ENCODE data around the gene RAB8B.
A peak's percentile ranks its signal among the peaks of the same experiment; 100 is the strongest.

The RAB8B gene

DNA sequence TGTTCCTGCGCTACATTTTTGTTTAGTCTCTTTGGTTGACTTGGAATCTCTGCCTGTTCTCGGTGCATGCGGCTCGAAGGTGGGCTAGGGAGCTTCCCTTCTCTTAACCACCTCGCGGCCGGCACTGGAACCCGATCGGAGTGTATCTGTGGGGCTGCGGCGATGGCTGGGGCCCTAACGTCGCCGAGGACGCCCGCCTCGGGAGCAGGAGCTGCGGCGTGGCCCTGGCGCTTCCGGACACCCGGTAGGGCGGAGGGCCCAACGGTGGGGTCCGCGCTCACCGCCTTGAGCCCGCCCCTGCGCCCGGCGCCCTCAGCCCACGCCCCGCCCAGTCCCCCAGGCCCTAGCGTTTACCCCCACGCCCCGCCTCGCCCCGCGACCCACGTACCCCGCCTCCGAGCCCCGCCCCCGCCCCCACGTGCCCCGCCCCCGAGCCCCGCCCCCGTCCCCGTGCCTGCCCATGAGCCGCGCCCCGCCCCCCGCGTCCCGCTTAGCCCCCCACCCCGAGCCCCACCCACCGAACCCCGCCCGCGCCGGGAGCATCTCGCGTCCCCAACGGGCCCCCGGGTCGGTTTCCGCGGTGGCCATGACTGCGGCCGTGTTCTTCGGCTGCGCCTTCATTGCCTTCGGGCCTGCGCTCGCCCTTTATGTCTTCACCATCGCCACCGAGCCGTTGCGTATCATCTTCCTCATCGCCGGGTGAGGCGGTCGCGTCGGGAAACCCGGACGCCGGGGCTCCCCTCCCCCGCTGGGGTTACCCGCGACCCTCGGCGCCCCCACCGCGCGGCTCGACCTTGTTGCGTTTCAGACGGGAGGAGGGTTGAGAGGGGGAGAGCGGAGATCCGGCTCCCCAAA, 87.9 kb downstream of the RAB8B start, which contains the start of gene APH1B:
Gene APH1B, plus strand, starts transcription at position 568 of the 855 bp plus-strand sequence. Its CDS starts 19 bp downstream, at position 587.
- H3K9me2 ChIP-seq (replicated peaks; ENCODE audit: insufficient read depth, low read length), result no peaks in the 10 kb centered on the region
- H4K20me1 ChIP-seq (ENCODE audit: insufficient read depth, low read length), result no peaks in the 10 kb centered on the region
- peak within 1 kb of the TSS; percentile 58 for H3K9ac ChIP-seq (ENCODE audit: low read length)
- peak within 1 kb of the TSS; percentile 71 for H3K4me3 ChIP-seq (ENCODE audit: low read length)
- no peak for TF ChIP-seq EZH2 (optimal IDR thresholded peaks at IDR 0.05; ENCODE audit: low read depth, low read length)
- no peak for TF ChIP-seq EZH2phosphoT487 (IDR thresholded peaks at IDR 0.05; ENCODE audit: low read length)
- TF ChIP-seq, protein P1, sequence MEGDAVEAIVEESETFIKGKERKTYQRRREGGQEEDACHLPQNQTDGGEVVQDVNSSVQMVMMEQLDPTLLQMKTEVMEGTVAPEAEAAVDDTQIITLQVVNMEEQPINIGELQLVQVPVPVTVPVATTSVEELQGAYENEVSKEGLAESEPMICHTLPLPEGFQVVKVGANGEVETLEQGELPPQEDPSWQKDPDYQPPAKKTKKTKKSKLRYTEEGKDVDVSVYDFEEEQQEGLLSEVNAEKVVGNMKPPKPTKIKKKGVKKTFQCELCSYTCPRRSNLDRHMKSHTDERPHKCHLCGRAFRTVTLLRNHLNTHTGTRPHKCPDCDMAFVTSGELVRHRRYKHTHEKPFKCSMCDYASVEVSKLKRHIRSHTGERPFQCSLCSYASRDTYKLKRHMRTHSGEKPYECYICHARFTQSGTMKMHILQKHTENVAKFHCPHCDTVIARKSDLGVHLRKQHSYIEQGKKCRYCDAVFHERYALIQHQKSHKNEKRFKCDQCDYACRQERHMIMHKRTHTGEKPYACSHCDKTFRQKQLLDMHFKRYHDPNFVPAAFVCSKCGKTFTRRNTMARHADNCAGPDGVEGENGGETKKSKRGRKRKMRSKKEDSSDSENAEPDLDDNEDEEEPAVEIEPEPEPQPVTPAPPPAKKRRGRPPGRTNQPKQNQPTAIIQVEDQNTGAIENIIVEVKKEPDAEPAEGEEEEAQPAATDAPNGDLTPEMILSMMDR (IDR thresholded peaks at IDR 0.05; ENCODE audit: low read length), result no peak
- peaks cover 6% of the 10 kb centered on the region; the same call in 1 of the 2 replicates for H3F3A ChIP-seq (ENCODE audit: insufficient read depth, low read length)
- DNase-seq, result peak; percentile 72
- H3K27me3 ChIP-seq (replicated peaks; ENCODE audit: insufficient read depth, low read length), result peaks cover 16% of the 10 kb centered on the region
- H3K9me3 ChIP-seq (replicated peaks; ENCODE audit: insufficient read depth, low read length), result no peaks in the 10 kb centered on the region
- H3K36me3 ChIP-seq (replicated peaks; ENCODE audit: insufficient read depth, low read length), result no peaks in the 10 kb centered on the region
- peak within 1 kb of the TSS; percentile 89 for H3K4me2 ChIP-seq (ENCODE audit: low read depth, low read length)
- H3K4me1 ChIP-seq (ENCODE audit: low read length), result peaks cover 2% of the 10 kb centered on the region; the same call in 1 of the 2 replicates
- no peak within 1 kb of the TSS for H3K27ac ChIP-seq (ENCODE audit: low read length)
- H2AFZ ChIP-seq (ENCODE audit: low read length), result peak within 1 kb of the TSS; percentile 92
- no peaks in the 10 kb centered on the region for H3K79me2 ChIP-seq (ENCODE audit: low read length)

DNA sequence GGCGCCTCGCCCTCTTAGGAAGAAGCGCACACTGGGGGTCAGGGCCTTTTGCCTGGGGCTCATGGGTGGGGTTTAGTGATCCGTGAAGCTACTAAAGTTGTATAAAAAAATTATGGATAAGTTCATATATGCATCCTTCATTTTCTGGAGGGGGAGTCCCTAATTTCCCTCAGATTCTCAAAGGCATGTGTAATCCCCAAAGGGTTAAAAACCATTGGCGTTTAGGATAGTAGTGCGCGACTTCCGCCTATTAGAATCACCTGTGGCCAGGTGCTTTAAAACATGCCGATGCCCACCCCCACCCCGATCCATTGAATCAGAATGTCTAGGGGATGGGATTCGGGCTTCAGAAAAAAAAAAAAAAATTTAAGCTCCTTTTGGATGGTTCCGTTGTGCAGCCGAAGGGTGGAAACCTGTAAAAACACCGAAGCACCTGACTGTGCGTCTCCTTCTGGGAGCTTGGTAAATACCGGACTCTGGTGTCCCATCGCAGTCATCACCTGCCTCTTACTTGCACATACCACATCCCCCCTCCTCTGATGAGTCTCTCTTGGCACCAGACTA, 88.6 kb downstream of the RAB8B start:
- no peaks in the 10 kb centered on the region for H3K9me2 ChIP-seq (replicated peaks; ENCODE audit: insufficient read depth, low read length)
- TF ChIP-seq, protein P1 (IDR thresholded peaks at IDR 0.05; ENCODE audit: low read length), result no peak
- TF ChIP-seq EZH2phosphoT487 (IDR thresholded peaks at IDR 0.05; ENCODE audit: low read length) (no peak), EZH2 (optimal IDR thresholded peaks at IDR 0.05; ENCODE audit: low read depth, low read length) (no peak)
- H3K79me2 ChIP-seq (ENCODE audit: low read length), result no peaks in the 10 kb centered on the region
- no peaks in the 10 kb centered on the region for H3K9me3 ChIP-seq (replicated peaks; ENCODE audit: insufficient read depth, low read length)
- peak overlapping the region; percentile 74; the same call in 1 of the 2 replicates for H2AFZ ChIP-seq (ENCODE audit: low read length)
- H3K9ac ChIP-seq (ENCODE audit: low read length), result no peak overlapping the region; the same call in 1 of the 2 replicates
- H3K36me3 ChIP-seq (replicated peaks; ENCODE audit: insufficient read depth, low read length), result no peaks in the 10 kb centered on the region
- DNase-seq, result no peak
- peak overlapping the region; percentile 69 for H3K4me2 ChIP-seq (ENCODE audit: low read depth, low read length)
- peaks cover 16% of the 10 kb centered on the region for H3K27me3 ChIP-seq (replicated peaks; ENCODE audit: insufficient read depth, low read length)
- peak overlapping the region; percentile 70 for H3K4me3 ChIP-seq (ENCODE audit: low read length)
- peaks cover 6% of the 10 kb centered on the region; the same call in 1 of the 2 replicates for H3F3A ChIP-seq (ENCODE audit: insufficient read depth, low read length)
- H3K4me1 ChIP-seq (ENCODE audit: low read length), result peaks cover 2% of the 10 kb centered on the region; the same call in 1 of the 2 replicates
- no peak overlapping the region for H3K27ac ChIP-seq (ENCODE audit: low read length)
- no peaks in the 10 kb centered on the region for H4K20me1 ChIP-seq (ENCODE audit: insufficient read depth, low read length)

DNA sequence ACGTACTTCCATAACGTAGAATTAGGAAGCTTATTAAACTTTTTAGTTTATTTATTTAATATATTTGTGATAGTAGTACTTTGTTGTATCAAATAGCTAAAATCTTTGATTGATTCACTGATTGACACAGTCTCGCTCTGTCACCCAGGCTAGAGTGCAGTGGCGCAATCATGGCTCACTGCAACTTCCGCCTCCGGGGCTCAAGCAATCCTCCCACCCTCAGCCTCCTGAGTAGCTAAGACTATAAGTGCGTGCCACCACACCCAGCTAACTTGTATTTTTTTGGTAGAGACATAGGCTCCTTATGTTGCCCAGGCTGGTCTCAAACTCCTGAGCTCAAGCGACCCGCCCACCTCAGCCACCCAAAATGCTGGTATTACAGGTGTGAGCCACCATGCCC, 93.7 kb downstream of the RAB8B start:
- Histone ChIP-seq H3K9me2 (replicated peaks; ENCODE audit: insufficient read depth, low read length) (no peaks in the 10 kb centered on the region), H3K9me3 (replicated peaks; ENCODE audit: insufficient read depth, low read length) (no peaks in the 10 kb centered on the region)

More for the DNA sequence above, 93.7 kb downstream of the RAB8B start:
- Histone ChIP-seq H3K27me3 (replicated peaks; ENCODE audit: insufficient read depth, low read length) (peaks cover 9% of the 10 kb centered on the region), H4K20me1 (ENCODE audit: insufficient read depth, low read length) (no peaks in the 10 kb centered on the region), H3K79me2 (ENCODE audit: low read length) (no peaks in the 10 kb centered on the region), H3K4me2 (ENCODE audit: low read depth, low read length) (no peak overlapping the region), H3K4me3 (ENCODE audit: low read length) (no peak overlapping the region), H2AFZ (ENCODE audit: low read length) (no peak overlapping the region), H3K27ac (ENCODE audit: low read length) (no peak overlapping the region), H3K4me1 (ENCODE audit: low read length) (no peaks in the 10 kb centered on the region), H3K36me3 (replicated peaks; ENCODE audit: insufficient read depth, low read length) (no peaks in the 10 kb centered on the region), H3K9ac (ENCODE audit: low read length) (no peak overlapping the region), H3F3A (ENCODE audit: insufficient read depth, low read length) (peaks cover 6% of the 10 kb centered on the region; the same call in 1 of the 2 replicates)
- TF ChIP-seq EZH2 (optimal IDR thresholded peaks at IDR 0.05; ENCODE audit: low read depth, low read length), result no peak
- TF ChIP-seq, protein P1 (IDR thresholded peaks at IDR 0.05; ENCODE audit: low read length), result no peak
- DNase-seq, result no peak

Measured in MM.1S (cell line).